Measurements from ENCODE around the gene CDKN1C.

CDKN1C gene

GRCh38 chr11:2904153-2905052, 18.8 kb upstream of the CDKN1C start:
- DNase-seq: no peak

- DNase-seq: no peak
Measured at GRCh38 chr11:2903672-2904011, 18.1 kb upstream of the CDKN1C start.

- no peak for DNase-seq
Measured at GRCh38 chr11:2902784-2903671, 17.5 kb upstream of the CDKN1C start.

GRCh38 chr11:2901854-2902783, 16.5 kb upstream of the CDKN1C start:
- DNase-seq: peak; percentile 93

GRCh38 chr11:2901196-2901796, 15.7 kb upstream of the CDKN1C start:
- no peak for DNase-seq

- peak; percentile 20 for DNase-seq
Measured at GRCh38 chr11:2899080-2899783, 13.7 kb upstream of the CDKN1C start.

GRCh38 chr11:2898366-2899079, 12.9 kb upstream of the CDKN1C start:
- peak; percentile 74 for DNase-seq

GRCh38 chr11:2897048-2897447, 11.5 kb upstream of the CDKN1C start:
- no peak for DNase-seq

GRCh38 chr11:2896047-2896446, 10.5 kb upstream of the CDKN1C start:
- no peak for DNase-seq

GRCh38 chr11:2893935-2894334, 8.4 kb upstream of the CDKN1C start:
- no peak for DNase-seq

- peak; percentile 45 for DNase-seq
Measured at GRCh38 chr11:2892967-2893528, 7.5 kb upstream of the CDKN1C start.

- DNase-seq: peak; percentile 56
Measured at GRCh38 chr11:2892215-2892966, 6.8 kb upstream of the CDKN1C start.

- no peak for DNase-seq
Measured at GRCh38 chr11:2891326-2892214, 6.0 kb upstream of the CDKN1C start.

- DNase-seq: no peak
Measured at GRCh38 chr11:2890466-2891294, 5.1 kb upstream of the CDKN1C start.

- no peak for DNase-seq
Measured at GRCh38 chr11:2889362-2890273, 4.0 kb upstream of the CDKN1C start.

- peak; percentile 79 for DNase-seq
Measured at GRCh38 chr11:2888266-2888968, 2.8 kb upstream of the CDKN1C start.

Data from CD4-positive, alpha-beta T cell treated with Interferon gamma for 1 hour (primary cell).